HG03469 (cell line): ENCODE results near the gene SETD2.
A peak's percentile ranks its signal among the peaks of the same experiment; 100 is the strongest.
"Not testable (repeated sequence)": the region's sequence is repeated elsewhere in the genome, so short reads cannot be mapped to it uniquely, and the experiment has no call there.

Source experiments
- ATAC-seq: cut with Tn5 transposase; IDR thresholded peaks from one replicate; pipeline ENCODE4 v1.9.1; 2021; ENCODE audit warnings: mild to moderate bottlenecking, moderate library complexity, moderate number of reproducible peaks; ENCODE audit not compliant: unreplicated experiment

SETD2 gene

DNA sequence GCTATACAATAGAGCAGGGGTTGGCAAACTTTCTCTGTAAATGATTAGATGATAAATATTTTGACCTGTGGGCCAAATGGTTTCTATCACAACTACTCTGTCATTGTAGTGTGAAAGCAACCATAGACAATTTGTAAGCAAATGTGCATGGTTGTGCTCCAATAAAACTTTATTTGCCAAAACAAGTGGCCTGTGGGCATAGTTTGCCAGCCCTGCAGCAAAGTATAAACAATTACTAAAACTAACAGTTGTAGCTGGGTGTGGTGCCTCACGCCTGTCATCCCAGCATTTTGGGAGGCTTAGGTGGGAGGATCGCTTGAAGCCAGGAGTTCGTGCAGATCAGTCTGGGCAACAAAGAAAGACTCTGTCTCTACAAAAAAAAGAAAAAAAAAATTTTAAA lies 122.8 kb downstream of the SETD2 start:
- no peak for ATAC-seq

DNA sequence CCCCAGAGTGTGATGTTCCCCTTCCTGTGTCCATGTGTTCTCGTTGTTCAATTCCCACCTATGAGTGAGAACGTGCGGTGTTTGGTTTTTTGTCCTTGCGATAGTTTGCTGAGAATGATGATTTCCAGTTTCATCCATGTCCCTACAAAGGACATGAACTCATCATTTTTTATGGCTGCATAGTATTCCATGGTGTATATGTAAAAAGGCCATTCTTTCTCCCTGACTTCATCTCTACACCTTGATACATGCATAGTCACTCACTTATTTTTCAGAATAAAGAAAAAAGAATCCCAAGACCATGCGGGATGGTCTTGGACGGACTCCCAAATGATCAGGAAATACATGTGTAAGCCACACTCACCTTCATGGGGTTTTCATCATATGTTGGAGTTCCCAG lies 126.6 kb downstream of the SETD2 start:
- not testable (repeated sequence) for ATAC-seq

DNA sequence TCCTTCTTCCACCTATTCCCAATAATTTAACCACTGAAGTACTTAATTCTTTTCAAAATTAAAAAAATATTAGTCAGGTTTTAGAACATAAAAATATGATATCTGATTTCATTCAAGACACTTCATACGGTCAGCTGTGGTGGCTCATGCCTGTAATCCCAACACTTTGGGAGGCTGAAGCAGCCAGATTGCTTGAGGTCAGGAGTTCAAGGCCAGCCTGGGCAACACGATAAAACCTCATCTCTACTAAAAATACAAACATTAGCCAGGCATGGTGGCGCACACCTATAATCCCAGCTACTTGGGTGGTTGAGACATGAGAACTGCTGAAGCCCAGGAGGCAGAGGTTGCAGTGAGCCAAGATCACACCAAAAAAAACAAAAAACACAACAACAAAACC lies 127.8 kb downstream of the SETD2 start:
- ATAC-seq, result no peak

DNA sequence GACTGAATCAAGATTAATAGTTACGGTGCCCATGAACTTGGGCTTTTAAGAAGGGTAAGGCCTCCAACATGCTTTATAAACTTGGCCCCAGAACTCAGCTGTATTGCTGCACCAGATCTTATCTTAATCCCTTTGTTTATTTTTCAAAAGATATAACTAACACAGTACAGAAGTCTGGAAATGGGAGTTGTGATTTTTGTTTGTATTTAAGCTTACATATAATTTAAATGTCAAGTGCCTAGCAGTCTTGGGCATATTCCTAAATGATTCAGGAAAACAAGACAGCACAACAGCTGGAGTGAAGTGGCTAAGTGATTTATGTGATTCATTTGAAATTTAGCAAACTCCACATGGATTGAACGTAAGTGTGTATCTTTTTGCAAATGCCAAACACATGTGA lies 128.3 kb downstream of the SETD2 start:
- no peak for ATAC-seq

DNA sequence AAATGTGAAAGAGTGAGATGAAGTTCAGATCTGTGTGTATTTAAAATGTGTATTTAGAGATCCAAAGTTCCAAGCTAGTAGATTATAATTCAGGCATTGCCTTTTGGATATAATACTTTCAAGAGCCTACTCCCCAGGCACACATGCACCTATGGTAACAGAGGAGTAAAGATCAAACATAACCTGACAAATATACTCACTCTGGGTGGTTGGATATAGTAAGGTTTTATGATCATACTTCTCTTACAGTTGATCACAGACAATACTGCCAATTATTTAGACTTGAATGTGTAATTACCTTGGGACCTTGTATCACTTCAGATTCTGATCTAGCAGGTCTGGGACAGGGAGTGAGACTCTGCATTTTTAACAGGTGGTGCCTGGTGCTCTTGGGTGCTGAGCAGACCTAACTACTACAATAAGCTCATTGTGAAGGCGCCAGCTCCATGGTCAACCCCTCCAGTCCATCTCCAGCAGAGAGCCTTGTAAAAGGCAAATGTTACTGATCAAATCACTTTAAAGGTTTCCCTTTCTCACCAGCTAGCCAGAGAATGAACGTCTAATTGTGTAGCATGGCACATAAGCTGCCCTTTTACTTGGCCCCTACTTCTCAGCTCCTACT lies 128.9 kb downstream of the SETD2 start:
- ATAC-seq, result no peak

DNA sequence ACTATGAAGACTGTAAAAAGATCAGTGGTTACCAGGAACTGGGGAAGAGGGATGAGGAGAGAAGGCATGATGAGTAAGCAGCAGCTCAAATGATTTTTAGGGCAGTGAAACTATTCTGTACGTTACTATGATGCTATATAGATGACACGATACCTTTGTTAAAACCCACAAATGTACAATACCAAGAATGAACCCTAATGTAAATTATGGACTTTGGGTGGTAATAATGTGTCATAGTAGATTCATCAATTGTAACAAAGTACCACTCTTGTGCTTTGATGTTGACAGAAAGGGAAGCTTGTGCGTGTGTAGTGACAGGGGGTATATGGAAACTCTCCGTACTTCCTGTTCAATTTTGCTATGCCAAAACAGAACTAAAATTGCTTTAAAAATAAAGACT lies 132.9 kb downstream of the SETD2 start:
- not testable (repeated sequence) for ATAC-seq

DNA sequence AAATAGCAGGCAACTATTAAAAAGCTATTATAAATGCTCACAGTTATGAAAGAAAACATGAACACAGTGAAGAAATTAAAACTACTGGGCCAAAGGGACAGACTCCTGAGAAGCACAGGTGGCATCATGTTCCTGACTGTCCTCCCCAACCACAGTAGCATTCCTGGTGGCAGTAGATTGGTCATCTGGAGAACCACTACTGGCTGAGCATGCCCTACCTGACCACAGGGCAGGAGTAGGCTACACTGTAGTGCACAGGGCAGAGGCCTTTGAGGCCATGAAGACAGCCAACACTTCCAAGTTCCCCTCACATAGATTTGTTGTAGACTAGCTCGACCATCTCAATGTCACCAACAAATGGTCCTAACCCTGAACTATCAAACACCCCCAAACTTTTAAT lies 135.2 kb downstream of the SETD2 start:
- ATAC-seq, result no peak

DNA sequence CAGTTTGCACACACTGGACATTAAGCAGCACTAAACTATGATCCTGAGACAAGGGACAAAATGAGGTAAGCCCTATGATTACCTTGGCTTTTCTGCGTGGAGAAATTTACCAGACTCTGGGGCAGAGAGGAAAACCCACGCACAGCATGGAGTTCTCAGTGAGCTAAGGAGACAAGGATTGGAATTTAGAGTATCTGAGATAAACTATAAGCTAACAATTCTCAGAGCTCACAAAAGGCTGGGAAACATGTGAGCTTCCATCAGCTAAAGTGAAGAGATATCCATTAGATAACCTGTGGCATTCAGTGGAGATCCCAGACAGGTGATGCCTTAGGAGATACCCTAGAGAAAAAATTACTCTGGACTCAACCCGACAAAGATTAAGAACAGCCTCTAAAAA lies 135.8 kb downstream of the SETD2 start:
- ATAC-seq, result no peak

DNA sequence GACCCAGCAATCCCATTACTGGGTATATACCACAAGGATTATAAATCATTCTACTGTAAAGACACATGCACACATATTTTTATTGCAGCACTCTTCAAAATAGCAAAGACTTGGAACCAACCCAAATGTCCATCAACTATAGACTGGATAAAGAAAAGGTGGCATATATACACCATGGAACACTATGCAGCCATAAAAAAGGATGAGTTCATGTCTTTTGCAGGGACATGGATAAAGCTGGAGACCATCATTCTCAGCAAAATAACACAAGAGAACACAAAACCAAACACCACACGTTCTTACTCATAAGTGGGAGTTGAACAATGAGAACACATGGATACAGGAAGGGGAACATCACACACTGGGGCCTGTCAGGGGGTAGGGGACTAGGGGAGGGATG lies 137.5 kb downstream of the SETD2 start:
- ATAC-seq, result not testable (repeated sequence)

DNA sequence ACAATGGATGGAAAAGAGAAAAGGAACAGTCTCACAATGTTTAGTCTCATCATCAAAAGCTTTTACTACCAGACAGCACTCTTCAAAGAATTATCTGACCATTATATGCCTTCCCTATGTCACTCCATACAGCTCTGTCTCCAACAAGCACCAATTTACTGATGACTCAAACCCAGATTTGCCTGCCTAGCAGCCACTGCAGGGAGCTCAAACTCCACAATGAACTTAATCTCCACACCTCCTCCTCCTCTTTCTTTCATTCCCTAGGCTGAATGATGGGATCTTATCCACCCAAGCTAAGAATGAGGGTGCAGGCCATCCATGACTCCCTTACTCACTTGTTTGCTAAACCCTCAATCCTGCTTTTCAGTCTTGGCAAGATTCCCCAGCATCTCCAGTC lies 139.0 kb downstream of the SETD2 start:
- no peak for ATAC-seq

DNA sequence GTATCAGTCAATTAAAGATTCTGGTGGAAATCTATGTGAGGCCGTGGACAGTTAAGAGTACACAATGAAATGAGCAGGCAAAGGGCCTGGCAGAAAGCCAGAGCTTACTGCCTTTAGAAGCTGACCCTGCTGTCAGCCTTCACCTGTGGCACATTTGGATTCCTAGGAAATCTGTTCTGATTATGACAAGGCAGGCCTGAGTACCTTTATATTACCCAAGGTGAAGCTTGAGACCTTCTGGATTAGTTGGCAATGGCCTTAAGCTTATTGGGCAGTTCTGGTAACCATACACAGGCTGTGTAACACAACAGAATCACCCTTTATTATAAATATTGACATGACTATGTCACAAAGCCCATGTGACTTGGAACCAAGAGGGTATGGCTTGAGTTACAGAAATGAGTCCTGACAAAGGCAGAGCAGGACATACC lies 141.3 kb downstream of the SETD2 start:
- no peak for ATAC-seq

DNA sequence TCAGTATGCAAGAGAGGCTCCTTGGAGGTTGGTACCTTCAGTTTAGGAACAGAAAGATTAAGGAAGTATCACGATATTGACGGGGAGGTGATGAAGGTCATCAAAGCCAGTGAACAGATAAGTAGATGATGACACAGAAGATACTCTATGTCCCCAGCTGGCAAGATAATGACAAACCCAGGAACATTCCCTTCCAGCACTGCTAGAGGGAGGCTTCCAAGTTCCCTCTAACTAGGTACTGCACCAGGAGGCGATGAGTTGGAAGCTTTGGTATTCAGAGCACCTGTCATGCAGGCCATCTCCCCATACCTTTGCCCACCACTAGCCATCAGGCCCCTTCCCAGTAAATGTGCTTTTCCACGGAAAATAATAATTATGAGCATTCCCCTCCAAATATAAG lies 143.6 kb downstream of the SETD2 start:
- no peak for ATAC-seq

DNA sequence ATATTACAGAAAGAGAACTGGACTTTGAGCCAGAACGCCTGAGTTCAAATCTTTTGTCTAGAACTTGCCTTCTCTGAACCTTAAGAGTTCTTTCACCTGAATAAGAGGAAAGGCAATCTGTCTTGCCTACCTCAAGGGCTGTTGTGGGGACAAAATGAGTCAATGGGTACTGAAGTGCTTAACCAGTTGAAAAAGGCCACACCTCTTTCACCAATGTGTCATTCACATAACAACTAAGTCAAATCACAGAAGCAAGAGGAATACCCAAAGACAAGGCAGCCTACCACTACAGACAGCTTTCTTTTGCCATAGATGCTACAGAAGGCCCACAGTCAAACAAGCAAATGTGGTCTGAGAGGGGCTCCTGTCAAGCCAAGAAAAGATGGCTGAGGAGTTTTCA lies 144.7 kb downstream of the SETD2 start:
- ATAC-seq, result peak; percentile 43

DNA sequence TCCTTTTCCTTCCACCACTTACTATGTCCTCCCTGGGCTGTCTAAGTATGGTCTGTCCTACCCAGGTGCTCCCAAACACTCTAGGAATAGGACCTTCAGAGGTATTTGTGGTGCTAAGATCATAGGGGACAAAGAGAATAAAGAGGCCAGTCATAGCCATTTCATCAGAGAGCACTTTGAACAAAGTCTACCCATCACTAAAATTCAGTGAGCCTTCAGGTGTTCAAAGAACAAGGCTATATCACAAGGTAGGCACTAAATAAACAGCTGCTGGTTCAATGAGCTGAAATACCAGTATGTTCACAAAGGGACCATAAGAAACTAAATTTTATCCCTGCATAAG lies 145.7 kb downstream of the SETD2 start:
- ATAC-seq, result no peak

DNA sequence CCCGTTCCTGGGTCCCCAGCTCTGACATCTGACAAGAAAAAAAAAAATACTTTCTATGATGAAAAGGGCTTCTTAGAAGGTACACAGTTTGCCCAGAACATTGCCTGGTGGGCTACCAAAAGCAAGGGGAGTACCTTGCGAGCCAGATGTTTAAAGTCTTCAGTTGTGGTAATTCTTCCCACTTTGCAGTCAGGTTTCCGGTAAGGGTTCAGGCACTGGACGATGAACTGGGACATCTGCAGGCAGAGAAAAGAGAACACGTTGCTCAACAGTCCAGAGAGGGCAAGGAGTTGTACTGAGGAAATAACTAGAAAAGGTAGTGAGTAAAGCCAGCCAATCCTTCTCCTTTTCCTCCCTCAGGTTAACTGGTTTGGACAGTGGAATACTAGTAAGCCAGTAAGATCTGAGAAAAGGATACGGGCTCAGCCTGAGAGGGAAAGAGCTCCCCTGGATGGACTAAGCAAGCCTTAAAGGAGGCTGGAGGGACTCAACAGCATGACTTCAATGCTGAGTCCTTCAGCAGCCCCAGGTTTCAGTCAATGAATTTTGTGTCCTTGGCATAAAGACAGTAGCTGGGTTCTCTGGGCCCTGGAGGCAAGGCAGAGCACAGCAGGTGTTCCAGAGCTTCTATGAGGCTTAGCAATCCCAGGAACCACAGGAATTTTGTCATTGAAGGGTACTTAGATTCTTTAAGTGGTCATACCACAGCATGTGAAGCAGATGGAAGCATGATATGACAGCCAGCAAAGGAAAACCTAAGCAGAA lies 146.2 kb downstream of the SETD2 start:
- no peak for ATAC-seq

DNA sequence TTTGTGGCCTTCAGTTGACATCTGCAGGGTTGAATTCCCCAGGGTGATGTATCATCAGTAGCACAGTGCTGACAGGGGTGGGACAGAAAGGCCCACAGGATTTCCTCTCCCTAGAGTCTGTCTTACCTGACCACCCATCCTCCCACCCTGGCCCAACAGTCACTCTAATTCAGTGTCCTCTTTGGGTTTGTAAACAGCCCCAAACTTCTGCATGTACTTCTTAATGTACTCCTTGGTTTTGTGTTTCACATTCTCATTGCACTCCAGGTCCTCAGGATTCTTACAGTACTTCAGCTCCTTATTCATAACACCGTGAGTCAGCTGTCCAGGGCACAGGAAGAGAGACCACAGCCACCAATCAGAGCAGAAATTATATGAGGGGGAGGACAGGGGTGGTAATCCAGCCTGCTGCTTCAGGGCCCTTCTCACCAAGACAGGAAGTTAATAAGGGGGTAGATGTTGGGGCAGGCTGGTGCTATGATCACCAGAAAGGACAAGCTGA lies 146.9 kb downstream of the SETD2 start:
- ATAC-seq, result no peak

DNA sequence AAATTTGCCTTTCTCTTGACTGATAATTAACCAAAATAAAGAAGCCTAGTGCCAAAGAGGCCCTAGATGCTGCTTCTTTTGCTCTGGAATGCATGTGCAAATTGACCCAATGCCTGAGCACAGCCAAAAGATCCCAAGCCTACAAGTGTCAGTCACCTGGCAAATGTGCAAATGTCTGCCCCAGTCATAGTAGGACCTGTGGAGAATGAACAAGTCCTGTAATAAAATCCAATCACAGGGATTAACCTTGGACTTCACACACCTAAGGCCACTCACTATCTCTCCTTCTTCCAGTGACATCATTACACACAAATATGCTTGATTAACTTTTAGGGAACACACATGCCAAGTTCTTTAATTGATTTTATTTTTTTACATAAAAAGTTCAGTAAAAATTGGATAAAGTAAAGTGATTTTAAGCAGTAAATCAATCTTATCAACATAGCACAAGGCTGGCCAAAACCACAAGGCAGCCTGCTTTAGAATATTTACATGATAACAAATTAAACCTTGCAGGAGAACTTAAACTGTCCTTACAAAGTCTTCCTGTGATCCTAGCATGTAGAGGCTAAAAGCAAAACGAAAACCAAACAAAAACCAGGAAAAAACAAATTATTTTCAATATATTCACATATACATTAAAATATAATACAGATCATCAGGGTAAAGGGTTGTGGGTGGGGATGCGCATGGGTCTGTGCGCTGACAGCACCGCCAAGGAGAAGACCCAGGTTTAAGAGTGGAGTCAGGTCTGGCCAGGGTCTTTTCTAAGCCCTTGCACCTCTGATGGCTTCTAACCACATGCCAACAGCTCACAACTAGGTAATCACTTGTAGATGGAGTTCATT lies 147.6 kb downstream of the SETD2 start:
- ATAC-seq, result no peak

DNA sequence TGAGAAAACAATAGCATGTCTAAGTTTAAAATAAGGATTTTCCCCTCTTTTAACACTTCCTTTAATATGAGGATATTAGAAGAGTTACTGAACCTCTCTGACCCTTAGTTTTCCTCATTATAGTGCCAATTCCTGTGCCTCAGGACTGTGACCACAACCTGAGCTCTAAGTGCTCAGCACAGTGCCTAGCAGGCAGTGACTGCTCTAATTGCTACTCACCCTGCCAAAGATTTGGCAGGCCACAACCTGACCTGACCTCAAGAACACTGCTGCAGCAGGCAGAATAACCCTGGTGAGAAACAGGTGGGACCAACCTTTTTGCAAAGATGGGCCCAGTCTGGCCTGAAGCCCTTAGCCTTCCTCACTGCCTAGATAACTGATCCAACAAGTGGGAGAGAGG lies 148.8 kb downstream of the SETD2 start:
- no peak for ATAC-seq

DNA sequence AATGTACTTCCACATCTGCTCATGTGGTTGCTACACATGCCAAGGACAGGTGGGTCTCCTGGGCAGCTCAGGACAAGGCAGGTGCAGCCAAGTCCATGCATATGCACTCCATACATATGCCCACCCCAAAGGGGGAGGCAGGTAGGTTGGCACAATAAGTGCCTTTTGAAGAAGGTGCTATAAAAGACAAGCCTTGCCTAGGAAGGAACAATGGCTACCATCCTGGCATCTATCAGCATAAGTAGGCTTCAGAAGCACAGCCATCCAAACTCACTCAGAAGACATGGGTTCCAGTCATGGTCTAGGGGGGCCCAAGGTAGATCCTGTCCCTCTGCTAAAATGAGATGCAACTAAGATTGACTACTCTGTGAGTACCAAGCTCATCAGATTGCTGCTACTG lies 149.9 kb downstream of the SETD2 start:
- no peak for ATAC-seq

DNA sequence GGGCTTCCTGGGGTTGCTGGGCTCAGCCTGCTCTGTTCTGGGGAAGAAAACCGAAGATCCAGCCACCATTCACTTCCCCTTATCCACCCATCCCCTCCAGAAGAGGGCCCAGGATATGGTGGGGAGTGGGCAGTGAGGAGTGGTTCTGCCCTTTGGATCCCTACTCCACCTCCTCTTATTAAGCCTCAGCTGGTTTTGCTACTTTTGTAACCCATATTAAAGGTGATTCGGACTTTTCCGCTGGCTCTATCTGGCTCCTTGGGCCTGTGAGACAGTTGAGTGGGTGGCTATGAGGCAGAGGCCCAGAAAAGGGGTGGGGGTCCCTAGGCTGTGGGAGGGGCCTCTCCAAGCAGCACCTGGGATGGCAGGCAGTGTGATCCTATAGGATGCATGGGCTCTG lies 150.7 kb downstream of the SETD2 start:
- ATAC-seq, result no peak

DNA sequence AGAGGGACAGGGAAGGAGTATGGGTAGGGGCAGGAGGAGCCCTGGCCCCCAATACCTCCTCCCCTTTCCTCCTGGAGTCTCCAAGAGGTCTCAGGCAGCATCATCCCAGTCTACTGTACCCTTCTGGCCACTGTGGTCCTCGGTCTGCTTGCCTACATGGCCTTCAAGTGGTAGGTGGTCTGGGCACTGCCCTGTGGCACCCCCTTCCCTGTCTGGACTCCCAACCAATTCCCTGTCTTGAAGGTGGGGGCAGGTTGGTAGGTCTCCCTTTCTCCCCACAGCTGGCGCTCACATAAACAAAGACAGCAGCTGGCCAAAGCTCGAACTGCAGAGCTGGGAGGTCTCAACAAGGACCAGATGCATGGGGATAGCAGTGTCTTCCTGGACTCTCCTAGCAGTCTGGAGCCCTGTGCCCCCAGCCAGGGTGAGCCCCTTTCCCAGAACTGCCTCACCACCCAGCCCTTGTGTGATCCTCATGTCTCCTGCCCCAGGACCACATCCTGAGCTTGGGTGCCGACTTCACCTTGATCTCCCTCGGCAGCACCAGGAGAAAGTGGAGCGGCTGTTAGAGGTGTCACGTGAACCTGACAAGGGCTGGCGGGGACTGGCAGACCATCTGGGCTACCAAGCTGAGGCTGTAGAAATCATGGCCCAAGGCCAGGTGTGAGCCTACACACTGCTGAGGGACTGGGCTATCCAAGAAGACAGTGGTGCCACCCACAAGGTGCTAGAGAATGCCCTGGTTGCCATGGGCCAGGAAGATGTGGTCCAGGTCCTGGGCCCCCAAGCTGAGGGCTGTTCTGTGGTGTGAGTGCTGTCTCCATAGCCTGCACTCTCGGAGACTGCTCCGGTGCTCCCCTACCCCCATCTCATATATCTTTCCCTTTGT lies 151.3 kb downstream of the SETD2 start:
- ATAC-seq, result no peak
